PC-9 (cell line): Measurements from ENCODE around the gene EDARADD.

Source experiments
- EZH2 ChIP-seq: fragments of 200-600 bp; sonication (generic); IDR thresholded peaks from 2 replicates; pipeline ENCODE4 v1.8.0; 2017; ENCODE audit warnings: antibody characterized with exemption, low read depth
- TF ChIP-seq, protein P1 (sequence below): fragments of 200-600 bp; sonication (generic); conservative IDR thresholded peaks from 2 replicates; pipeline ENCODE4 v1.6.1; 2017; ENCODE audit warnings: mixed run types, antibody characterized with exemption, mild to moderate bottlenecking, moderate library complexity

DNA sequence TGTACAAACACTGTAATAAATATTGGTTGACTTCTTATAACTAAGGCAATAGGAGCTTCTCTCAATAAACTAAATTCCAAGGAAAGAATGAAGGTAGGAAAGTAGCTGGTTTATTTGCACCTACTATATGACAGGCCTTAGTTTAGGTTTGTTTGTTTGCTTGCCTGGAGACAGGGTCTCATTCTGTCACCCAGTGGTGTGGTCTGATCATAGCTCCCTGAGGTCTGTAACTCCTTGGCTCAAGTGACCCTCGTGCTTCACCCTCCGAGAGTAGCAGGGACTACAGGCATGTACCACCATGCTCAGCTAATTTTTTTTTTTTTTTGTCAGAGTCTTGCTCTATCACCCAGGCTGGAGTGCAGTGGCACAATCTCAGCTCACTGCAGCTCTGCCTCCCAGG, 1.9 kb upstream of the EDARADD start:
- TF ChIP-seq, protein P1, sequence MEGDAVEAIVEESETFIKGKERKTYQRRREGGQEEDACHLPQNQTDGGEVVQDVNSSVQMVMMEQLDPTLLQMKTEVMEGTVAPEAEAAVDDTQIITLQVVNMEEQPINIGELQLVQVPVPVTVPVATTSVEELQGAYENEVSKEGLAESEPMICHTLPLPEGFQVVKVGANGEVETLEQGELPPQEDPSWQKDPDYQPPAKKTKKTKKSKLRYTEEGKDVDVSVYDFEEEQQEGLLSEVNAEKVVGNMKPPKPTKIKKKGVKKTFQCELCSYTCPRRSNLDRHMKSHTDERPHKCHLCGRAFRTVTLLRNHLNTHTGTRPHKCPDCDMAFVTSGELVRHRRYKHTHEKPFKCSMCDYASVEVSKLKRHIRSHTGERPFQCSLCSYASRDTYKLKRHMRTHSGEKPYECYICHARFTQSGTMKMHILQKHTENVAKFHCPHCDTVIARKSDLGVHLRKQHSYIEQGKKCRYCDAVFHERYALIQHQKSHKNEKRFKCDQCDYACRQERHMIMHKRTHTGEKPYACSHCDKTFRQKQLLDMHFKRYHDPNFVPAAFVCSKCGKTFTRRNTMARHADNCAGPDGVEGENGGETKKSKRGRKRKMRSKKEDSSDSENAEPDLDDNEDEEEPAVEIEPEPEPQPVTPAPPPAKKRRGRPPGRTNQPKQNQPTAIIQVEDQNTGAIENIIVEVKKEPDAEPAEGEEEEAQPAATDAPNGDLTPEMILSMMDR: no peak
- TF ChIP-seq EZH2: no peak
